ENCODE data around the gene EEF2K. TPM values are rescaled to one million over a fixed set of nuclear protein-coding genes. Genes with fewer than 3 reads are reported as not detected.

EEF2K gene
- total RNA-seq, 1 donor from 2014 or later: 22.1 TPM

DNA sequence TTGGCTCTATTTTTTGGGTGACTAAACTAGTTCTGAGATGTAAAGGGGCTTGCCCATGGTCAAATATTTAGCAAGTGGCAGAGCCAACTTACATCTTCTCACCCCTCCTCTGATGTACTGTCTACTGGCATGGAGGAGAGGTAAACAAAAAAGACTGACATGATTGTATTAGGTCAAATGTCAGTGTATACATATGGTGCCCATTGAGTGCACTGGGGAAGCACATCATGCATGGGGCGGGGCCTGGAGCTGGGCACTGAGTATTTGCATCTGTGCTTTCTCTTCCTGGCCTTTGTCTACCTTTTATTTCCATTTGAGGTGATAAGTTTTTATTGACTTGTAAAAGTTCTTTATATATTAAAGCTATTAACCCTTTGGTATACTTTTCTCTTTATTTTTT, 68.8 kb downstream of the EEF2K start:
- DNase-seq (ENCODE audit: low spot score in 2 of 2, unreplicated experiment in 2 of 2): no peak
- TF ChIP-seq, protein P1, sequence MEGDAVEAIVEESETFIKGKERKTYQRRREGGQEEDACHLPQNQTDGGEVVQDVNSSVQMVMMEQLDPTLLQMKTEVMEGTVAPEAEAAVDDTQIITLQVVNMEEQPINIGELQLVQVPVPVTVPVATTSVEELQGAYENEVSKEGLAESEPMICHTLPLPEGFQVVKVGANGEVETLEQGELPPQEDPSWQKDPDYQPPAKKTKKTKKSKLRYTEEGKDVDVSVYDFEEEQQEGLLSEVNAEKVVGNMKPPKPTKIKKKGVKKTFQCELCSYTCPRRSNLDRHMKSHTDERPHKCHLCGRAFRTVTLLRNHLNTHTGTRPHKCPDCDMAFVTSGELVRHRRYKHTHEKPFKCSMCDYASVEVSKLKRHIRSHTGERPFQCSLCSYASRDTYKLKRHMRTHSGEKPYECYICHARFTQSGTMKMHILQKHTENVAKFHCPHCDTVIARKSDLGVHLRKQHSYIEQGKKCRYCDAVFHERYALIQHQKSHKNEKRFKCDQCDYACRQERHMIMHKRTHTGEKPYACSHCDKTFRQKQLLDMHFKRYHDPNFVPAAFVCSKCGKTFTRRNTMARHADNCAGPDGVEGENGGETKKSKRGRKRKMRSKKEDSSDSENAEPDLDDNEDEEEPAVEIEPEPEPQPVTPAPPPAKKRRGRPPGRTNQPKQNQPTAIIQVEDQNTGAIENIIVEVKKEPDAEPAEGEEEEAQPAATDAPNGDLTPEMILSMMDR (IDR thresholded peaks at IDR 0.05; ENCODE audit: unreplicated experiment): no peak
- Mint-ChIP-seq H3K4me3 (no peak overlapping the region), H3K36me3 (peaks cover 17% of the 10 kb centered on the region), H3K27me3 (ENCODE audit: low read depth) (no peaks in the 10 kb centered on the region), H3K27ac (no peak overlapping the region), H3K4me1 (no peaks in the 10 kb centered on the region), H3K9me3 (no peaks in the 10 kb centered on the region)

DNA sequence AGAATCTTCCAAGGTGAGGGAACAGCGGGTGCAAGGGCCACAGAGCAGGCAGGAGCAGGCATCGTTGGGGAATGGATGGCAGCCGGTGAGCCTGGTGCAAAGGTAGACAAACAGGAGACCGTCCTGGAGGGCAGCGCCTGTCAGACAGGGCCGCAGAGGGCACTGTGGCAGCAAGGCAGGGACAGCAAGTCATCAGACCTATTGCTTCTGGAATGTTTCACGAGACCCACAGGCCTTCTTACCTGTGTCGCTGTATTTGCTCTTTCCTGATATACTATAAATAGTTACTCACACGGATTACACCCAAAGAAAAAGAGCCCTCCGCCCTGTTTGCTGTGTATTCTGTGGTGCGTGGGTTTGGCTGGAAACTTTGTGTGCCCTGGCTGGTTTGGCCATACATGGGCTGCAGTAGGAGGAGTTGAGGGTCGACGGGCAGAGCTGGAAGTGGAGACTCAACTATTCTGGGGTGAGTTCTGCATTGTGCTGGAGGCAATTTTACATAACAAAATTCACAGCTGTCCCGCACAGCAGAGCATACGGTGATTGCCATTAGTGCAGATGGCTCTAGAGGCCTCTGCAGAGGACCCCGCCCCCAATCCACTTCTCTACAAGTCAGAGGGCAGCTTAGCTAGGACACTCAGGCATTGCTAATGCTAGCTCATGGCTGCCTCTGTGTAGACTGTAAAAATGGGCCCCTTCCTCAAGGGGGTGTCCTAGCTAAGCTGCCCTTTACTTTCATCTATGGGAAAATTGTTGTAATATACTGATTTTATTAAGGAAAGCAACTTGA, 72.6 kb downstream of the EEF2K start:
- DNase-seq (ENCODE audit: low spot score in 2 of 2, unreplicated experiment in 2 of 2): no peak

DNA sequence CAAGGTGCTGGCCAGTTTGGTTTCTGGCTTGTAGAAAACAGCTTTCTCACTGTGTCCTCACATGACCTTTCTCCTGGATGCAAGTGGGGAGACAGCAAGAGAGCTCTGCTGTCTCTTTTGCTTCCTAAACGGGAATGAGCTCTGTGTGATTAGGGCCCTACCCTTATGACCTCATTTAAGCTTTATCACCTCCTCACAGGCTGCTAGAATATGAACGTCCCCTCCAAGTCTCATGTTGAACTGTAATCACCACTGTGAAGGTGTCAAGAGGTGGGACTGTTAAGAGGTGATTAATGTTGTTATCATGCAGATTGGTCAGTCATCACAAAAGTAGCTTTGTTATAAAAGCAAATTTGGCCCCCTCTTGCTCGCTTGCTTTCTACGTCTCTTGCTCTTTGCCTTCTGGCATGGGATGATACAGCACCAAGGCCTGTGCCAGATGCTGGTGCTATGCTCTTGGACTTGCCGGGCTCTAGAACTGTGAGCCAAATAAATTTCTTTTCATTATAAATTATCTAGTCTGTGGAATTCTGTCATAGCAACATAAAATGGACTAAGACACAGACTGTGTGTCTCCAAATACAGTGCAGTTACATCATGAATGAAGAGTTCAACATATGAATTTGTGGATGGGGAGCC, 76.3 kb downstream of the EEF2K start:
- Mint-ChIP-seq H3K27ac (no peak overlapping the region), H3K4me1 (peaks cover 12% of the 10 kb centered on the region), H3K27me3 (ENCODE audit: low read depth) (no peaks in the 10 kb centered on the region), H3K9me3 (peaks cover 5% of the 10 kb centered on the region), H3K36me3 (peaks cover 26% of the 10 kb centered on the region), H3K4me3 (no peak overlapping the region)
- TF ChIP-seq, protein P1 (IDR thresholded peaks at IDR 0.05; ENCODE audit: unreplicated experiment): no peak
- no peak for DNase-seq (ENCODE audit: low spot score in 2 of 2, unreplicated experiment in 2 of 2)

More for the DNA sequence above, 72.6 kb downstream of the EEF2K start:
- no peaks in the 10 kb centered on the region for H3K27me3 Mint-ChIP-seq (ENCODE audit: low read depth)
- peaks cover 4% of the 10 kb centered on the region for H3K4me1 Mint-ChIP-seq
- H3K9me3 Mint-ChIP-seq: peaks cover 5% of the 10 kb centered on the region
- no peak overlapping the region for H3K4me3 Mint-ChIP-seq
- TF ChIP-seq, protein P1 (IDR thresholded peaks at IDR 0.05; ENCODE audit: unreplicated experiment): no peak
- H3K27ac Mint-ChIP-seq: no peak overlapping the region
- H3K36me3 Mint-ChIP-seq: peaks cover 25% of the 10 kb centered on the region

DNA sequence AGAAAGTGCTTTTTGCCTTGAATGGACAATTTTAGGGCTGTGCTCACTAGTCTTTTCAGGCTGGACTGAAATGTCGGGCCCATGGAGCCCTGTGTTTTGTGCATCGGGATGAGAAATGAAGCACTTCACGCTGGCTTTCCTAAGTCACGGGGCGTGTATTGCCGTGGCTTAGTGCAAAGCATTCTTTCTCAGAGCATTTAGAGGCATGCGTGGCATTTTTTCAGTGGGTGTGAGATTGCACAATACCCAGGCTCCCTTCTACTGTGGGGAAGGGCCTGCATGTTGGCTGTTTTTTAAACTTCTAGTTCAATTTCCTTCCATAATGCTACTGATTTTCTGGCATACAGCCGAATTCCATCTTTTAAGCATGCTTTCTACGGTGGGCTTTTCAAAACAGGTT, 78.6 kb downstream of the EEF2K start:
- TF ChIP-seq, protein P1 (IDR thresholded peaks at IDR 0.05; ENCODE audit: unreplicated experiment): no peak
- H3K36me3 Mint-ChIP-seq: peaks cover 23% of the 10 kb centered on the region
- H3K4me1 Mint-ChIP-seq: peaks cover 12% of the 10 kb centered on the region
- no peak overlapping the region for H3K4me3 Mint-ChIP-seq
- no peak for DNase-seq (ENCODE audit: low spot score in 2 of 2, unreplicated experiment in 2 of 2)
- no peaks in the 10 kb centered on the region for H3K27me3 Mint-ChIP-seq (ENCODE audit: low read depth)
- peaks cover 5% of the 10 kb centered on the region for H3K9me3 Mint-ChIP-seq
- H3K27ac Mint-ChIP-seq: no peak overlapping the region

DNA sequence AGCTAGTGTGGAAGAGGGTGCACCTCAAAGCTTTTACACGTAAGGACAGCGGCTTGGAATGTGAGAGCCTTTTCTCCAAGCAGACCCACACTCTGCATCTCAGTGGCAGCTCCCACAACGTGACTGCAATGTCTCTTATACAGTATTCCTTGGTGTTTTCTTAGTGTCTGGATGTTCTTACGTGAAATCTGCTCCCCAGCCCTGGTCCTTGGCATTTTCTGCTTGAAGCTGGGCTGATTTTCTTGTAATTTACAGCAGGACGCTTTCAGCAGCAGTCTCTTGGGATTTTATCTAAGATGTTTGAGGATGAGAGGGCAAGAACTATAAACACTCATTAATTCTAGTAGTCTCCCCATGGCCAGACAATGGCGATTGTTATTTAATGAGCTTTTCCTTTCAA, 79.0 kb downstream of the EEF2K start:
- no peak for DNase-seq (ENCODE audit: low spot score in 2 of 2, unreplicated experiment in 2 of 2)
- no peak overlapping the region for H3K27ac Mint-ChIP-seq
- peaks cover 23% of the 10 kb centered on the region for H3K36me3 Mint-ChIP-seq

More for the DNA sequence above, 79.0 kb downstream of the EEF2K start:
- Mint-ChIP-seq H3K4me1 (peaks cover 11% of the 10 kb centered on the region), H3K4me3 (no peak overlapping the region), H3K9me3 (peaks cover 5% of the 10 kb centered on the region), H3K27me3 (ENCODE audit: low read depth) (no peaks in the 10 kb centered on the region)
- TF ChIP-seq, protein P1 (IDR thresholded peaks at IDR 0.05; ENCODE audit: unreplicated experiment): no peak
